GM12891 (cell line): Measurements from ENCODE around the gene KRT82.

ENCODE experiments used
- POLR2A ChIP-seq: IDR thresholded peaks from 2 replicates; pipeline ENCODE4 v1.6.1; 2011; ENCODE audit warnings: low read depth, low read length, control low read depth
- POLR2AphosphoS5 ChIP-seq: IDR thresholded peaks from 2 replicates; pipeline ENCODE4 v1.6.1; 2011; ENCODE audit warnings: low read depth, low read length, control low read depth

DNA sequence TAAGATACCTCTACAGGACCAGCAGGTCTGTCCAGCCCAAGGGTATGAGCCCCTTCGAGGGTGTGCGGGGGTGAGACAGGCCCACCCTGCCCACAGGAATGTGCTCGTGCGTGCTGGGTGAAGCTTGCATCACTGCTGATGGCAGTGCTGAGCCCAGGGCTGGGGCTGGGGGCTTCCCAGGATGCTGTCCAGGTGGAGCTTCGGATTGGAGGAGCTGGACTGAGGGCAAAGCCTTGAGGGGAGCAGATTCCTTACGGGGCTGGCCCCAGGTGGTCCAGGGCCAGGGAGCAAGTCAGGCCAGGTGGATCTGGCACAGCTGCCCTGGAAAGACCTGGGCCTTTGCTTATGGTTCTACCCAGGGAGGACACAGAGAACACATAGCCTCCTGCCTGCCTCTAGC lies 36.3 kb downstream of the KRT82 start:
- no peak for TF ChIP-seq POLR2AphosphoS5
- no peak for TF ChIP-seq POLR2A
